HCT116 (cell line): ENCODE results near the gene SHTN1. TPM values are rescaled to one million over a fixed set of nuclear protein-coding genes. Genes with fewer than 3 reads are reported as not detected.

ENCODE experiments used
- ATAC-seq: fragments of 200-7000 bp; cut with Tn5 transposase; 2 replicates; pipeline ENCODE4 v1.9.1; 2020; ENCODE audit warnings: mild to moderate bottlenecking, moderate library complexity
- BruUV-seq: library from RNA; stranded (reverse); fragments of 400-500 nt; replicated peaks from 2 replicates; lab custom pipeline; 2021; lab: Mats Ljungman, UMichigan
- CTCF ChIA-PET: fragments of 300-600 bp; sonication (Branson Sonifier 250); formaldehyde crosslinking; loops from one replicate; lab custom pipeline; 2021; ENCODE audit warnings: antibody characterized with exemption; lab: Charles Lee
- POLR2A ChIA-PET: fragments of 300-600, 350-600 bp; sonication (Branson Sonifier 250); formaldehyde crosslinking; loops from one replicate; lab custom pipeline; 2021; ENCODE audit warnings: antibody characterized with exemption; lab: Charles Lee
- RAD21 ChIA-PET, 2 experiments: fragments of 300-600 bp; sonication (Branson Sonifier 250); formaldehyde crosslinking; loops; one replicate each; lab custom pipeline; 2023; ENCODE audit warnings: low total read pairs in 2 of 2; ENCODE audit not compliant: uncharacterized antibody in 2 of 2, unreplicated experiment in 2 of 2, low non-redundant PET in 1 of 2; lab: Charles Lee
- DNase-seq: peaks from one replicate; pipeline ENCODE4 v3.0.0-alpha.2; 2010; ENCODE audit warnings: low read depth, low spot score
- H2AFZ ChIP-seq: fragments of 200-600 bp; shearing (Covaris generic), sonication (generic); 2 replicates; pipeline ENCODE4 v1.6.1; 2017; ENCODE audit warnings: low read depth, mixed run types, mixed read lengths, antibody characterized with exemption, low read length; ENCODE audit not compliant: poor library complexity, severe bottlenecking
- H3K27ac ChIP-seq: 2 replicates; pipeline ENCODE4 v1.5.1; 2012; ENCODE audit warnings: low read depth, low read length
- H3K27me3 ChIP-seq: fragments of 200-600 bp; sonication (generic); 2 replicates; pipeline ENCODE4 v1.6.1; 2016; ENCODE audit warnings: mixed run types, low read length, mixed read lengths; ENCODE audit not compliant: insufficient read depth
- H3K36me3 ChIP-seq, 2 experiments: fragments of 200-500 bp in 1 of 2; fragments of 200-600 bp in 1 of 2; sonication (Bioruptor generic) in 1 of 2; sonication (generic) in 1 of 2; 2 replicates each; pipeline versions ENCODE4 v1.5.1 to v1.6.1; 2014 to 2016; ENCODE audit warnings: low read length in 2 of 2, inconsistent platforms in 1 of 2, mixed read lengths in 1 of 2, mixed run types in 1 of 2; ENCODE audit not compliant: insufficient read depth in 2 of 2, control insufficient read depth in 1 of 2
- H3K4me1 ChIP-seq, 2 experiments: fragments of 200-600 bp in 1 of 2; sonication (generic) in 1 of 2; 2 replicates each; pipeline versions ENCODE4 v1.5.1 to v1.6.1; 2012 to 2017; ENCODE audit warnings: low read length in 2 of 2, inconsistent platforms in 1 of 2, mild to moderate bottlenecking in 1 of 2, mixed read lengths in 1 of 2, mixed run types in 1 of 2, moderate library complexity in 1 of 2; ENCODE audit not compliant: insufficient read depth in 2 of 2, control insufficient read depth in 1 of 2
- H3K4me2 ChIP-seq: fragments of 200-600 bp; sonication (generic); 2 replicates; pipeline ENCODE4 v1.6.1; 2017; ENCODE audit warnings: mixed run types, low read length, mixed read lengths
- H3K4me3 ChIP-seq, 2 experiments: fragments of 200-600 bp in 1 of 2; sonication (generic) in 1 of 2; replicated peaks in 1 of 2; 2 replicates each; pipeline ENCODE4 v1.5.1; 2011 to 2016; ENCODE audit warnings: low read length in 2 of 2, control low read depth in 1 of 2, low read depth in 1 of 2, mild to moderate bottlenecking in 1 of 2, mixed read lengths in 1 of 2, mixed run types in 1 of 2
- H3K79me2 ChIP-seq: fragments of 200-600 bp; sonication (generic); 2 replicates; pipeline ENCODE4 v1.6.1; 2017; ENCODE audit warnings: mild to moderate bottlenecking, mixed run types, low read length, moderate library complexity, mixed read lengths; ENCODE audit not compliant: insufficient read depth
- H3K9ac ChIP-seq: fragments of 200-600 bp; sonication (generic); 2 replicates; pipeline ENCODE4 v1.6.1; 2016; ENCODE audit warnings: low read length, mixed read lengths
- H3K9me2 ChIP-seq: fragments of 200-600 bp; sonication (generic), shearing (Covaris generic); 2 replicates; pipeline ENCODE4 v1.6.1; 2017; ENCODE audit warnings: mixed run types, mild to moderate bottlenecking, moderate library complexity; ENCODE audit not compliant: insufficient read depth
- H3K9me3 ChIP-seq, 2 experiments: fragments of 200-500 bp in 1 of 2; fragments of 200-600 bp in 1 of 2; sonication (Bioruptor generic) in 1 of 2; sonication (generic) in 1 of 2; 2 replicates each; pipeline ENCODE4 v1.6.1; 2014 to 2017; ENCODE audit warnings: low read length in 2 of 2, mixed read lengths in 2 of 2, inconsistent platforms in 1 of 2, low read depth in 1 of 2, mild to moderate bottlenecking in 1 of 2, mixed run types in 1 of 2, moderate library complexity in 1 of 2; ENCODE audit not compliant: control insufficient read depth in 1 of 2, insufficient read depth in 1 of 2
- H4K20me1 ChIP-seq: fragments of 200-600 bp; sonication (generic), shearing (Covaris generic); 2 replicates; pipeline ENCODE4 v1.6.1; 2017; ENCODE audit warnings: mixed run types, mild to moderate bottlenecking, moderate library complexity; ENCODE audit not compliant: insufficient read depth
- CEBPB ChIP-seq: IDR thresholded peaks from 2 replicates; pipeline ENCODE4 v1.6.1; 2012; ENCODE audit warnings: low read depth
- CTCF ChIP-seq, 3 experiments: fragments of 200-600 bp in 1 of 3; sonication (generic) in 1 of 3; IDR thresholded peaks in 2 of 3; conservative IDR thresholded peaks in 1 of 3; 2 replicates each; pipeline ENCODE4 v1.5.1; 2012 to 2017; ENCODE audit warnings: low read depth in 2 of 3, low read length in 2 of 3, antibody characterized with exemption in 1 of 3, borderline replicate concordance in 1 of 3, control low read depth in 1 of 3, mild to moderate bottlenecking in 1 of 3, mixed read lengths in 1 of 3, mixed run types in 1 of 3, moderate library complexity in 1 of 3; ENCODE audit not compliant: insufficient read depth in 1 of 3
- ELF1 ChIP-seq: IDR thresholded peaks from 2 replicates; pipeline ENCODE4 v1.6.1; 2012; ENCODE audit warnings: low read depth, borderline replicate concordance
- EZH2 ChIP-seq: fragments of 200-600 bp; sonication (generic); IDR thresholded peaks from 2 replicates; pipeline ENCODE4 v1.6.1; 2017; ENCODE audit warnings: antibody characterized with exemption, mixed run types
- FOSL1 ChIP-seq: IDR thresholded peaks from 2 replicates; pipeline ENCODE4 v1.6.1; 2012; ENCODE audit warnings: low read depth
- POLR2A ChIP-seq: IDR thresholded peaks from 2 replicates; pipeline ENCODE4 v1.7.0; 2011; ENCODE audit warnings: borderline replicate concordance; ENCODE audit not compliant: insufficient read depth, insufficient read length; ENCODE audit errors: extremely low read depth
- RAD21 ChIP-seq: IDR thresholded peaks from 2 replicates; pipeline ENCODE4 v1.6.1; 2012; ENCODE audit warnings: low read depth, mild to moderate bottlenecking
- SIN3A ChIP-seq: IDR thresholded peaks from 2 replicates; pipeline ENCODE4 v1.6.1; 2012; ENCODE audit warnings: low read depth
- SP1 ChIP-seq: IDR thresholded peaks from 2 replicates; pipeline ENCODE4 v1.6.1; 2012; ENCODE audit warnings: low read depth
- SRF ChIP-seq: IDR thresholded peaks from 2 replicates; pipeline ENCODE4 v1.6.1; 2012; ENCODE audit warnings: low read depth
- TCF7L2 ChIP-seq: IDR thresholded peaks from 2 replicates; pipeline ENCODE4 v1.7.0; 2011; ENCODE audit warnings: borderline replicate concordance, inconsistent platforms; ENCODE audit not compliant: insufficient read depth, insufficient read length; ENCODE audit errors: extremely low read depth
- YY1 ChIP-seq: IDR thresholded peaks from 2 replicates; pipeline ENCODE4 v1.6.1; 2011; ENCODE audit warnings: low read length, low read depth, moderate library complexity, mild to moderate bottlenecking; ENCODE audit not compliant: insufficient replicate concordance; ENCODE audit errors: extremely low read depth
- ZBTB33 ChIP-seq: IDR thresholded peaks from 2 replicates; pipeline ENCODE4 v1.6.1; 2011; ENCODE audit warnings: mild to moderate bottlenecking, low read length, moderate library complexity; ENCODE audit not compliant: insufficient replicate concordance; ENCODE audit errors: extremely low read depth
- ZFX ChIP-seq: fragments of 450-650 bp; IDR thresholded peaks from 2 replicates; pipeline ENCODE4 v1.6.1; 2017
- ZNF274 ChIP-seq: fragments of 200-500 bp; sonication (Bioruptor generic); IDR thresholded peaks from 2 replicates; pipeline ENCODE4 v1.6.1; 2014; ENCODE audit warnings: mild to moderate bottlenecking, low read depth, low read length, inconsistent platforms
- intact Hi-C: fragments of 100-400 bp; cut with micrococcal nuclease; formaldehyde crosslinking; loops from 2 replicates; pipeline ENCODE4 v1.10.0; 2022
- total RNA-seq: library from RNA; stranded (reverse); gene quantifications from one replicate; pipeline ENCODE4 v1.2.1, GENCODE V29; 2021; ENCODE audit not compliant: unreplicated experiment
- TF ChIP-seq, protein P1 (sequence below): IDR thresholded peaks from 2 replicates; pipeline ENCODE4 v1.6.1; 2012

Gene SHTN1
- total RNA-seq, 1 experiment from 2014 or later: 64.0 TPM

DNA sequence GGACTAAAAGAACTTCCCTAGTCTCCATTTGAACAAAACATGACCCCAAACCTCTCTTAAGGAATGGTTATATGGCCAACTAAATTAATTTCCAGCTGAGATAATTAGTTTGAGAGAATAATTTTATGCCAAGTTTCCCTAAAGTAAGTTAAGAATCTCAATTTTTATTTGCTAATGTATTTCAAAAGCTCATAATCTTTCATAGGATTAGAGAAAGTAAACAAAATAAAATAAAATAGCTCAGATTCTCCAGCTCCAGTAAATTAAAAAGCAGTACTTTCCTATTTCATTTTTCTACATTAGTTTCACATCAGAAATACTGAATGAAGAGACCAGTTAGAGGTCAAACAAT, 111.3 kb downstream of the SHTN1 start:
- Histone ChIP-seq H2AFZ (no peak overlapping the region), H3K4me1 (peaks cover 8 to 13% of the 10 kb centered on the region in 2 experiments), H3K9me3 (no peaks in the 10 kb centered on the region), H3K27me3 (no peaks in the 10 kb centered on the region), H3K4me2 (no peak overlapping the region), H3K4me3 (no peak overlapping the region), H3K79me2 (no peaks in the 10 kb centered on the region), H3K27ac (no peak overlapping the region), H3K9me2 (no peaks in the 10 kb centered on the region), H3K36me3 (peaks cover under 1 to 2% of the 10 kb centered on the region in 2 experiments; a peak in 2 of 4 replicates), H4K20me1 (no peaks in the 10 kb centered on the region), H3K9ac (no peak overlapping the region)
- POLR2A ChIA-PET: no interaction called here
- intact Hi-C loops: no loop called here
- RAD21 ChIA-PET: no interaction called here
- no peak for TF ChIP-seq TCF7L2
- TF ChIP-seq SP1: no peak
- CTCF ChIA-PET: interaction anchor here (1.1 kb wide), 1 partner anchor 54 kb away, joined by 4 read pairs; no protein-coding TSS in a partner anchor
- ATAC-seq: no peak
- no peak for DNase-seq
- BruUV-seq: no TSS peak

- no TSS peak for BruUV-seq
- RAD21 ChIA-PET: no interaction called here
- TF ChIP-seq POLR2A (no peak), ELF1 (no peak), TCF7L2 (no peak), CTCF (IDR thresholded peaks at IDR 0.05 in 2 of 3, conservative IDR thresholded peaks at IDR 0.05 in 1 of 3; ENCODE audit: borderline replicate concordance in 1 of 3, insufficient read depth in 1 of 3, low read depth in 2 of 3, low read length in 2 of 3) (no peak), CEBPB (no peak), YY1 (no peak), RAD21 (no peak), FOSL1 (no peak), ZBTB33 (no peak), SRF (no peak), ZFX (no peak), SIN3A (no peak), EZH2 (no peak), ZNF274 (no peak)
- TF ChIP-seq, protein P1, sequence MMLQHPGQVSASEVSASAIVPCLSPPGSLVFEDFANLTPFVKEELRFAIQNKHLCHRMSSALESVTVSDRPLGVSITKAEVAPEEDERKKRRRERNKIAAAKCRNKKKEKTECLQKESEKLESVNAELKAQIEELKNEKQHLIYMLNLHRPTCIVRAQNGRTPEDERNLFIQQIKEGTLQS: no peak
Measured at GRCh38 chr10:116892907-116893685, 111.9 kb downstream of the SHTN1 start.

More at GRCh38 chr10:116892907-116893685, 111.9 kb downstream of the SHTN1 start:
- H3K36me3 ChIP-seq: peaks cover 0 to 1% of the 10 kb centered on the region in 2 experiments; a peak in 2 of 4 replicates
- H2AFZ ChIP-seq: no peak overlapping the region
- intact Hi-C loops: no loop called here
- no peaks in the 10 kb centered on the region for H3K9me2 ChIP-seq
- H3K4me2 ChIP-seq: no peak overlapping the region
- no peak overlapping the region for H3K27ac ChIP-seq
- H4K20me1 ChIP-seq: no peaks in the 10 kb centered on the region
- CTCF ChIA-PET: interaction anchor here (1.1 kb wide), 1 partner anchor 54 kb away, joined by 4 read pairs; no protein-coding TSS in a partner anchor
- no peak for ATAC-seq
- no peak for DNase-seq
- no peaks in the 10 kb centered on the region for H3K79me2 ChIP-seq
- no peaks in the 10 kb centered on the region for H3K9me3 ChIP-seq
- no peak overlapping the region for H3K4me3 ChIP-seq
- peaks cover 14 to 19% of the 10 kb centered on the region in 2 experiments for H3K4me1 ChIP-seq
- POLR2A ChIA-PET: no interaction called here
- H3K9ac ChIP-seq: no peak overlapping the region
- H3K27me3 ChIP-seq: no peaks in the 10 kb centered on the region
